GM21737 (cell line): ENCODE results near the gene SAG.
"Not testable (repeated sequence)": the region's sequence is repeated elsewhere in the genome, so short reads cannot be mapped to it uniquely, and the experiment has no call there.

Experiments used
- ATAC-seq: cut with Tn5 transposase; IDR thresholded peaks from one replicate; pipeline ENCODE4 v1.9.1; 2021; ENCODE audit warnings: mild to moderate bottlenecking, moderate library complexity; ENCODE audit not compliant: unreplicated experiment

Gene SAG

DNA sequence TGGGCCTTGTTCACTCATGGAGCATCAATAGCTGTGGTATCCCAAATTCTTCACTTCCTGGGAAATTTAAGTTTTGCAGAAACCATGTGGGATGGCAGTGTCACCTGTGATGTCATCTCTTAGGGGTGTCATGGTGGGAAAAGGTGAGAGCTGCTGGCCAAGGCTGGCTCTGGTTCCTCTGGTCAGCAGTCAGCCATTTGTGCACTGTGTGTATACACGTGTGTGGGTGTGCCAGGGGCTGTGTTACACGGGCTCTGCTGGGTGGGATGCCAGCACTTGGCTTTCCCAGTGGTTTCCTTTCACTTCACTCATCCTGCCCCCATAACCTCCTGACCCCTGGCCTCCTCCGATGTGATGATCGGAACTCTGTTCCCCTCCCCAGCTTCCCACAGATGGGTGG is 21.3 kb downstream of the SAG start:
- no peak for ATAC-seq

DNA sequence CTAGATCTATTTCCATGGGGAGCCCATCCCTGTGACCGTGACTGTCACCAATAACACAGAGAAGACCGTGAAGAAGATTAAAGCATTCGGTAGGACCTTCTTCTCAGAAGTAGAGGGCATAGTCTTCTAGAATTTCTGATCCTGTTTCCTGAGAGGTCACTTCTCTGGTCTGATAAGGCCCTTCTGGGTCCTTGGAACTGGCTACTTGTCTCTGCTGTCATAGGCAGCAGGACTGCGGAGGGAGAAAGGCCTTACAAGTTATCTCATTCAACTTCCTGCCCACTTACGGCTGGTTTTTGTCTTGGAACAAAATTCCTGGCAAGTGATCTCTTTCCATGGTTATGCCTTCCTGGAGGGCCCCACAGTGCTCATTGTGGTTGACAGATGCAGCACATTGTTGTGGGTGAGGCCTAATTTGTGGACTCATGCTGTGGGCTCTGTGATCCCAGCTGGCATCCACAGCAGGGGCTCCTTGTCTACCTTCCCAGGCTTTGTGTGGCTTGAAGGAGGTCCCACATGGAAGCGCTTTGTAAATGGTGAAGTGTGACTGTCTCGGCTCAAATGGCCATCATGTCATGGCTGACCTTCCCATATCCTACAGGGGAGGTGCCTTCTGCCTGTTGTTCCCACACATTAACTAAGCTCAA is 22.0 kb downstream of the SAG start:
- no peak for ATAC-seq

DNA sequence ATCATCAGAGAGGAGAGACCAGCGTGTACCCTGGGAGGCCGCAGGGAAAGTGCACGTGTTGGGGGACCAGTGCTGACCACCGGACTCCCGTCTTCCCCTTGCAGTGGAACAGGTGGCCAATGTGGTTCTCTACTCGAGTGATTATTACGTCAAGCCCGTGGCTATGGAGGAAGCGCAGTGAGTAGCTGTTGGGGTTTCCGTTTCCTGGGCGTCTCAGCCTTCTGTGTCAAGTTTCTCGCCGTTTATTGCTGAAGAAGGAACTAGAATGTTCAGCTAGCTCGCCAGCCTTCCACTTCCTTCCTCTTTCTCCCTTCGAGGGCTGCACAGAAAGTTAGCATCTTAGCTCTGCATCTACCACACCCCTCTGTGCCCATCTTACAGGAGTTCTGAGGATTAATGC is 23.9 kb downstream of the SAG start:
- ATAC-seq = peak; percentile 87

DNA sequence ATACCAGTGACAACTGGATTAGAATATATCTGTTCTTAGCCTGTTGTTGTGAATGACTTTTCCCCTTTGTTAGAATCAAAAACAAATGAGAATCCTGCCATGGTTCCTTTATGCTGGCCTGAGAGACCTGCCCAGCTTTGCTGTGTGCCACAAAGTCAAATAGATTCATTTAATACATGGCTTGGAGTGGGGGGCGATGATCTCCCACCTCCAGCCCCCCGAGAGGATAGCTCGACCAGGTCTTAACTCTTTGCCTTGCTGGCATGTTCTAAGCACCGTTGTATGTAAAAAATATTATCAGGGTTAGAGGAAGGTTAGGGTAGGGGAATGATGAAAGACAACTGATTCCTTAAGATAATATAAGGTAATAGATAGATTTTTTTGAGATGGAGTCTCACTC is 24.5 kb downstream of the SAG start:
- no peak for ATAC-seq

DNA sequence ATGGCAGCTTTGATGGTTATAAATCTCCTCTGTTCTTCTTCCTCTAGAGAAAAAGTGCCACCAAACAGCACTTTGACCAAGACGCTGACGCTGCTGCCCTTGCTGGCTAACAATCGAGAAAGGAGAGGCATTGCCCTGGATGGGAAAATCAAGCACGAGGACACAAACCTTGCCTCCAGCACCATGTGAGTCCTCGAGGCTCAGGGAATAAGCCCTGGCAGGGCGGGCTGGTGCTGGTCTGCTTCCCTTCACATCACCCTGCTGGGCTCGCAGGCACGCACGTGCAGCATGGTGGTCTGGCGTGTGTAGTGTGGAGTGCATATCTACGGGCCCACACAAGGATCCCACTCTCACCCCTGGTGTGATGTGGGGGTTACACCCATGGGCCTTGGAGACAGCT is 27.3 kb downstream of the SAG start:
- ATAC-seq = no peak

DNA sequence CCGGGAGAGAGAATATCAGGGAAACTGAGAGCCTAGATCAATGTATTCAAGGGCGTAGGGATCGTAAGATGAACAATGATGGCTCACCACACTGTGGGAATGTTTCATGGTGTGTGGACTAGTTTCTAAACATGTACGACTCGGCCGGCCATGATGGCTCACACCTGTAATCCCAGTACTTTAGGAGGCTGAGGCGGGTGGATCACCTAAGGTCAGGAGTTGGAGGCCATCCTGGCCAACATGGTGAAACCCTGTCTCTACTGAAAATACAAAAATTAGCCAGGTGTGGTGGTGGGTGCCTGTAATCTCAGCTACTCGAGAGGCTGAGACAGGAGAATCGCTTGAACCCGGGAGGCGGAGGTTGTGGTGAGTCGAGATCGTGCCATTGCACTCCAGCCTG is 28.5 kb downstream of the SAG start:
- ATAC-seq = not testable (repeated sequence)

DNA sequence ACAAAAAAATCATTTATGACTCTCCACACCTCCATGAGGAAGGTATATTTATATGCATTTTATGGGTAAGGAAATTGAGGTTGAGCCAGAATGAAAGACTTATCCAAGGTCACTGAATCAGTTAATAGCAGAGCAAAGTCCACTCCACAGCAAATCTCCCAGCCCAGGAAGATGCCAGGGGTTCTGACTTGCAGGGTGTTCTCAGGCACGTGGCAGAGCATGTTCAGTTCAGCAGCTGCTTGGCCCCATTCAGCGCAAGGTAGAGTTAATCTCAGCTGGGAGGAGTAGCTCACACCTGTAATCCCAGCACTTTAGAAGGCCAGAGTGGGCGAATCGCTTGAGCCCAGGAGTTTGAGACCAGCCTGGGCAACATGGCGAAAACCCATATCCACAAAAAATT is 28.9 kb downstream of the SAG start:
- ATAC-seq = no peak

DNA sequence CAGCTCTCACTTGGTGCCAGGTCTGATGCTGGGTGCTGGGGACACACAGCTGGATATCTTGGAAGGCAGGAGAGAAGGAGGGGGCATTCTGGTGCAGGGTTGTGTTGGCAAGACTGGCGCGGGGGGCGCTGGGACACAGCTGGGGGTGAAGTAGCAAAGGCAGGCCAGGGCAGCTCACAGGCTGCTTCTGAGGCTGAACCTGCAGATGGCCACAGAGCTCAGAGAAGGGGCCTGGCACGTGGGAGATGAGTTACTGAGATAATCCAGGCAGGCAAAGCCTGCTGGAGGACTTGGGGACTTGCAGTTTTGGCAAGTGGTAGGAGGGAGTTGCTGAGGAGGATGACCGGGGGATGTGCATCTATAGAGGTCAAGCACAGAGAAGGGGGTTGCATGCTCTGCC is 30.4 kb downstream of the SAG start:
- ATAC-seq = no peak

DNA sequence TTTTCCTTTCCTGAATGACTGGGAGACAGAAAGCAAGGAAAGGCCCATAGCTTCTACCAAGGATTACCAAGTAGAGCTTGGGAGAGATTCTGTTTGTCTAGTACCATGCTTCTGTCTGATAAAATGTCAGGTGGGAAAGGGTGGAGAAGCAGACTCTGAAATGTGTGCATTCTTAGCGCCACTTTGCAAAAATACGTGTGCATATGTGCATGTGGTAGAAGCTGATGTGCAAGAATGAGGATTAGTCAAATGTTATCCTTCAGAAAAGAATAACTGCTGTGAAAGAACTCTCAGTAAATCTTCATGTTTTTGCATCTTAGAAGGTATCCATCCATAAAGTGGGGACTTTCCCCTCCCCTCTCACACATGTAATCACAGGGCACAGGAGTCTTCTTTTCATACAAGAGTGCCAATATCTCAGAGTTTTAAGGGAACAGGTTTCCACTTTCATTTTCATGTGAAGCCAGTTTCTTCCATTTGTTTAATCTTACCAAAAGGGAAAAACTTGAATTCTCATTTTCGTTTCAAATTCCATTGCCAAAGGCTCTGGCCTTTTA is 31.3 kb downstream of the SAG start:
- no peak for ATAC-seq

DNA sequence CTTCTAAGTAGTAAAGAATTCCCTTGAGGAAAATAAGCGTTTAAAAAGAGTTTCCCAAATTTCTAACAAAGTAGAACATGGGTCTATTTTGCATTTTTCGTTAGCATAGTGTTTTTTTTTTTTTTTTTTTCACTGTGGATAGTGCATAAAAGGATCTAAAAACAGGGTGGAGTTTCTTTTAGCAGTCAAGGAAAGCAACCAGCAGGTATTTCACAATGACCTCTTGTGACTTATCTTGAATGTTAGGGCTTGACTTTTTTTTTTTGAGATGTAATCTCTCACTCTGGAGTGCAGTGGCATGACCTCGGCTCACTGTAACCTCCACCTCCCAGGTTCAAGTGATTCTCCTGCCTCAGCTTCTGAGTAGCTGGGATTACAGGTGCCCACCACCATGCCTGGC is 31.8 kb downstream of the SAG start:
- no peak for ATAC-seq

DNA sequence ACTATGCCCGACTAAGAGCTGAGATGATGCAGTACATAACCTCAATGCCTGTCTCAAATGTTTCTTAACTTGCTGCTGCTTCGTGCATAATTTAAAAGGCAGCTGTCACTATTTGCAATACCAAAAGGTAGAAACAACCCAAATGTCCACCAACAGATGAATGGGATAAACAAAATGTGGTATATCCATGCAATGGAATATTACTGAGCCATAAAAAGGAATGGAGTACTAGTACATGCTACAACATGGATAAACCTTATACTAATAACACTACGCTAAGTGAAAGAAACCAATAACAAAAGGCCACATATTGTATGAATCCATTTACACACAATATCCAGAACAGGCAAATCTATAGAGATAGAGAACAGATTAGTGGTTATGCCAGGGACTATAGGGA is 33.7 kb downstream of the SAG start:
- no peak for ATAC-seq

DNA sequence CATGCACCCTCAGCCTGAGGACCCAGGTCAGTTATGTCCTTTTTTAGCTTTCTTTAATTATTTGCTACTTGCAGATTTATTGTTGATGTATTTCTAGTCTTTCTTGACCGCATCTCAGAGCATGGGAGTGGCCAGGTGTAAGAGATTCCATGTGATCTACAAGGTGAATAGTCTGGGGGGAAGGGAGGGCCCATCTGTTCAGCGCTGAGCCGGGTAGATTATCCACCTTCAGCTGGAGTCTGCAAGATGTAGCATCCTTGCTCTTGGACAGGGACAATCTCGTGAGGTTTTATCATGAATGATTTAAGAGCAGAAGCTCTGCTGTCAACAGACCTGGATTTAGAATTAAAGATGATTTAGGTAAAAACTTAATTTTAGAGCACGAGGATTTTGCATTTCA is 34.7 kb downstream of the SAG start:
- no peak for ATAC-seq

DNA sequence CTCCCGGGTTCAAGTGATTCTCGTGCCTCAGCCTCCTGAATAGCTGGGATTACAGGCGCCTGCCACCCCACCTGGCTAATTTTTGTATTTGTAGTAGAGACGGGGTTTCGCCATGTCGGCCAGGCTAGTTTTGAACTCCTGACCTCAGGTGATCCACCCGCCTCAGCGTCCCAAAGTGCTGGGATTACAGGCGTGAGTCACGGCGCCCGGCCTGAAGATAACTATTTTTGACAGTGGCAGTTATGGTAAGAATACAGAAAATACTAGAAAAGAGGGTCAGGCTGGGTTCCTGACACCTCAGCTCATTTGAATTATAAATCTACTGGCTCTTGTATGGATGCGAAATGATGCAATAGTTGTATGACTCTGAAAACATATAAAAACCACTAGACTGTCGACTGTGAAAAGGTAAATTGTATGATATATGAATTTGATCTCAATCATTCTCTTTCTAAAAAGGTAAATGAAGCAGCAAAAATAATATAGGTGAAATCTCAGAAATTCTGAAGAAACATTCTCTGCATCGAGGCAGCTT is 35.6 kb downstream of the SAG start:
- ATAC-seq = no peak

DNA sequence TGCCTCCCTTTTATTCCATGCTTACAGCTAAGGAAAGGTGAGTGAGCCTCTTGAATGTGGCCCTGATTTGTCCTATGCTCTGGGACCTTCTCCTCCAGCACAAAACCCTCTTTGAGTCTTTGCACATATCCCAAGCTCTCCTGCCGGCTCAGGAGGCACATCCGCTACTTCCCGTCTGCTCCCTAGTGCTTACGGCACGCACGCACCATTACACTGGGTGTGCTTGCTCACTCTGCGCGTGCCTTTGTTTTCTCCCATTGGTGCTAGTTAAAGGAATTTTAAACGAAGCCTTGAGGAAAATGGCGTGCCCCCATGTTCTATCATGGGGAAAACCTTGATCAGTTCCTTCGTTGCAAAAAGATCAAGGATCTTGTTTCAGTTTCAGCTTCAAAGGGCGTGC is 38.8 kb downstream of the SAG start:
- ATAC-seq = no peak

DNA sequence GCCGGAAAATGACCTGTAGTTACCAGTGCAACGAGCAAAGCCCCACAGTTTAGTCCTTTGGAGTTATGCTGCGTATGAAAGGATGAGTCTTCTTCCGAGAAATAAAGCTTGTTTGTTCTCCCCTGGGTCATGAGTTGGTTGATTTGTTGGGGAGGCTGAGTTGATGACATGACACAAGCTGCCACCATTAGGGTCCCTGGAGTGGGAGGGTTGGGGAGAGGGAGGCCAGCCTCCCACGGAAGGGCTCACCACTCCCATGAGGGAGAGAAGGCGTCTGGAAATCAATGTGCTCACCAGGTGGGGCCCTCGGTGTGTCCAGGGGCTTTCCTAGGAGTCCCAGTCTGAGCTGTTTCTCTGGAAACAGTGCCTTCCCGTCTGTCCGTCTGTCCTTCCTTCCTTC is 39.3 kb downstream of the SAG start:
- no peak for ATAC-seq

DNA sequence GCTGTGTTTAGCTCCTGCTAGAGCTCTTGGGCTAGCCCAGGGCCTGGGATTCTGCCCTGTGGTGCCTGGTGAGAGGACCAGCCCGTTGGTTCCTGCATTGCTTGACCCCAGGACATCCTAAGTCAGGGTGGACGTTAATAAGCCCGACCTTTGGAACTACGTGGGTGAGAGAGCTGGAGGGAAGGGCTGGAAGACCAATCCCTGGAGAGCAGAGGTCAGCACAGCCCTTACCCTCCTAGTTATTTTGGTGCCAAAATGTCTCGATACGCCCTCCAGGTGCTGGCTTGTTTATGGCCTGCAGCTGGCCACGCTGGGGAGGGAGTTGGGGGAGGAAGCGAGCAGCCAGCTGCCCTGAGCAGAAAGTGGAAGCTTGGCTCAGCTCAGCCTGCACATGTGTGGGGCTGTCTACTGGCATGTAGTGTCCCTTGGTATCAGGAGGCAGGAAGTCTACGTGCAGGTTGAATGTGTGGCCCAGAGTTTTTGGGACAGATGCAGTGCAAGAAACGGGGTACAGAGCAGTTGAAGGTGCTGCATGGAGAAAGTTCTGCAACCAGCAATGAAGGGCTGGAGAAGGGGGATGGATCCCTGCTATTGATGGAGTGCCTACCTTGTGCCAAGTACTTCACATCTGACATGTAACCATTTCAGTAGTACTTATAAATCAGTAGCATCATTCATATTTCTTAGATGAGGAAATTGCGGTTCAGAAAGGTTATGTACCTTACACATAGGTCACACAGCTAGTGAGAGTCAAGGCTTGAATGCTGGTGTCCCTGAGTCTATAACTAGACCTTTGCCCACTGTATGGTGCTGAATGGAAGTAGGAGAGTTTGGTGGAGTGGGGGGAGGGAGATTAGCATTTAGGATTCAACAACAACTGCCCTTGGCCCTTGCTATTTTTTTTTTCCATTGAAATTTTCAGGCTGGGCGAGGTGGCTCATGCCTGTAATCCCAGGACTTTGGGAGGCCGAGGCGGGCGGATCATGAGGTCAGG is 41.7 kb downstream of the SAG start:
- peak; percentile 53 for ATAC-seq

DNA sequence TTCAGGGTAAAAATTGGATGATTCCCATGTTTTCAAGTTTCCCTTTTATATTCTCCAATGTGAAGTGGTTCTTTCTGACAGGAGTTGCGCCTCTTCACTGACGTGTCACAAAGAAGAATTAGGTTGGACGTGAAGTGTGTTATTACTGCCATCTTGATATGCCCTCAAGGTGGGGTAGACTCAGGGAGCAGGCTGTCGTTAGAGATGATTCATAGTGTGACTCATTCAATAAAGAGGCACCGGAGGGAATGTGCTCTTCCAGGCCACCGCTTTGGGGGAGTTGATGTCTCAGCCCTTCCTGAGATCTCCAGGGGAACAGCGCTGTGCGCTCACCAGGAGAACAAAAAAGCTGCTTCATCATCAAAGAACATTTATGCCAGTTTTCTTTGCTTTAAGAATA is 43.1 kb downstream of the SAG start:
- no peak for ATAC-seq

DNA sequence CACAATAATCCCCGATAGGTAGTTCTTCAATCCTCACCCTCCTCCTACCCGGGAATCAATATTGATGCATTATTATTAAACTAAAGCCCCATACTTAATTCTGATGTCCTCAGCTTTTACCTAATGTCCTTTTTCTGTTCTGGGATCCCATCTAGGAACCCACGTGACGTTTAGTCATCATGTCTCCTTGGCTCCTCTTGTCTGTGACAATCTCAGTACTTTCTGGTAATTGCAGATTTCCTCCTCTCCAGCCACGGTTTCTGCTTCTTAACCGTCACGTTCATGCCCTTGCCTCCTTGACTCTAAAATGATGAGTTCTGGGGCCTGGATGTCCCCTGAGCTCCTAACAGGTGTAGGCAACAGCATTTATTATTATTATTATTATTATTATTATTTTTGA is 43.8 kb downstream of the SAG start:
- ATAC-seq = no peak

DNA sequence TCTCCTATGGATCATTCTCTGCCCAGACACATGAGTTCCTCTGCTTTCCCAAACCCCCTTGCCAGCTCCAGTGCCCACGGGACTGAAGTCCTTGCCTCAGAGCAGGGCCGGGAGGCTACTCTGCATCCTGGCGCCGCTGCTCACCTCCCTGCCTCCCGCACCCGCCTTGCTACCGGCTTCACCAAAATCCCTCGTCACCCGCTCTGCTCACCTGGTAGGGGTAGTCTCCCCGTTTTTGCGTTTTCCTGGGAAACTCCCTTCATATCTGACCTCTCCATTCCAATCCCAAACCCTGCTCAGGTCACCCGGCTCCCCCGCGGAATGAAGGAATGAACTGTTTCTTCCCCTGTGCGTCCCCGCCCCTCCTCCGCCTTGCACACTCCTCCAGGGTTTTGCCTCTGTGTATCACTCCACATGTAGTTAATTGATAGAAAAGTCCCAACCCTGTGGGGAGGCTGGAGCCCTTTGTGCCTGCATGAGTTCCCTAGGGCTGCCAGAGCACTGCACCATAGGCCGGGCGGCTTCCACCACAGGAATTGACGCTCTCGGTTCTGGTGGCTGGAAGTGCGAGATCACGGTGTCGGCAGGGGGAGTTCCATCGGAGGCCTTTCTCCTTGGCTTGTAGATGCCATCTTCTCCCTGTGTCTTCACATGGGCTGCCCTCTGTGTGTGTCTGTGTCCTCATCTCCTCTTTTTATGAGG is 44.7 kb downstream of the SAG start:
- ATAC-seq = no peak

DNA sequence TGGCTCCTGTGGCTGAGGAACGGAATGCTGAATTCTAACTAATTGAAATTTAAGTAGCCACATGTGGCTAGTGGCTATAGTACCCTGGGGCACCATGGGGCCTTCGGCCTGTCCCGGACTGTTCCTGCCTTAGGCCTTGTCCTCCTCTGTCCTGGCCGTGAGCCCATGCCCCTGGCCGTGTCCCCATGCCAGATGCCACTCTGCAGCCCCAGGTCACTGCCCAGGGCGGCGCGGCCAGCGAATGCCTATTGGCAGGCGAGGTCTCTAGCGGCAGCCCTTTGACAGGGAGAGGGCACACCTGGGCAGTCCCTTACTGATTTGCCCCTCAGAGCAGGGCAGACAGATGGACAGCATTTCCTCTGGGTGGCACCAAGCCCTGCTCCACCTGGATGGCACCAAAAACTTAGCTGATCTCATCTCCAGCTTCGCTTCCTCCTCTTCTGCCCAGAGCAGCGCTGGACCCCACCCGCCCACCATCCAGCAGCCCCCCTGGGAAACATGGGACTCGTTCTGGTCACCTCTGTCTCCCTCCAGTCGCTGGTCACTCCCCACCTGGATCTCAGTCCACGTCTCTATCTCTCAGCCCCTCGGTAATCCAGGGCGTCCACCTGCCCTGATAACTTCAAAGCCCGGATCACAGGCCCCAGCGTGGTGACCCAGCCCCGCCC is 45.6 kb downstream of the SAG start:
- ATAC-seq = no peak
